Loucy (cell line): Measurements from ENCODE around the gene DYNC2H1.

Source experiments
- H2AFZ ChIP-seq: fragments of 200-600 bp; sonication (generic); 2 replicates; pipeline ENCODE4 v1.6.0; 2016; ENCODE audit warnings: antibody characterized with exemption, mild to moderate bottlenecking, low read length, moderate library complexity
- H3F3A ChIP-seq: fragments of 200-600 bp; 2 replicates; pipeline ENCODE4 v1.6.0; 2016; ENCODE audit warnings: antibody characterized with exemption, low read depth, mild to moderate bottlenecking
- H3K27me3 ChIP-seq: fragments of 200-600 bp; sonication (generic); 2 replicates; pipeline ENCODE4 v1.6.1; 2014; ENCODE audit warnings: low read length, mild to moderate bottlenecking; ENCODE audit not compliant: insufficient read depth, poor library complexity, severe bottlenecking
- H3K36me3 ChIP-seq: fragments of 200-600 bp; sonication (generic); 2 replicates; pipeline ENCODE4 v1.6.1; 2016; ENCODE audit warnings: low read length; ENCODE audit not compliant: insufficient read depth
- H3K4me1 ChIP-seq: fragments of 200-600 bp; sonication (generic); 2 replicates; pipeline ENCODE4 v1.5.1; 2014; ENCODE audit warnings: low read length, mild to moderate bottlenecking; ENCODE audit not compliant: insufficient read depth, poor library complexity, severe bottlenecking
- H3K4me2 ChIP-seq: fragments of 200-600 bp; sonication (generic); 2 replicates; pipeline ENCODE4 v1.6.0; 2014; ENCODE audit warnings: antibody characterized with exemption, low read length, low read depth, mild to moderate bottlenecking; ENCODE audit not compliant: poor library complexity, severe bottlenecking
- H3K4me3 ChIP-seq: fragments of 200-600 bp; sonication (generic); 2 replicates; pipeline ENCODE4 v1.5.1; 2014; ENCODE audit warnings: low read length, mild to moderate bottlenecking, mixed read lengths; ENCODE audit not compliant: poor library complexity, severe bottlenecking
- H3K79me2 ChIP-seq: fragments of 200-600 bp; sonication (generic); 2 replicates; pipeline ENCODE4 v1.6.1; 2014; ENCODE audit warnings: low read length; ENCODE audit not compliant: insufficient read depth
- H3K9ac ChIP-seq: fragments of 200-600 bp; sonication (generic); 2 replicates; pipeline ENCODE4 v1.6.0; 2014; ENCODE audit warnings: mild to moderate bottlenecking, low read depth, low read length, moderate library complexity; ENCODE audit not compliant: poor library complexity, severe bottlenecking
- H3K9me2 ChIP-seq: fragments of 200-600 bp; sonication (generic); replicated peaks from 2 replicates; pipeline ENCODE4 v1.6.1; 2016; ENCODE audit warnings: low read depth, low read length, mixed read lengths
- H3K9me3 ChIP-seq: fragments of 200-600 bp; sonication (generic); 2 replicates; pipeline ENCODE4 v1.6.1; 2014; ENCODE audit warnings: mild to moderate bottlenecking, antibody characterized with exemption, low read length, low read depth; ENCODE audit not compliant: insufficient read depth
- H4K20me1 ChIP-seq: fragments of 200-600 bp; sonication (generic); 2 replicates; pipeline ENCODE4 v1.6.0; 2014; ENCODE audit warnings: antibody characterized with exemption, low read length, mild to moderate bottlenecking; ENCODE audit not compliant: insufficient read depth, poor library complexity, severe bottlenecking
- EZH2phosphoT487 ChIP-seq: fragments of 200-600 bp; IDR thresholded peaks from 2 replicates; pipeline ENCODE4 v1.6.1; 2018; ENCODE audit warnings: antibody characterized with exemption, mild to moderate bottlenecking, moderate library complexity, borderline replicate concordance
- TF ChIP-seq, protein P1 (sequence below): fragments of 200-600 bp; sonication (generic); conservative IDR thresholded peaks from 2 replicates; pipeline ENCODE4 v1.5.1; 2014; ENCODE audit warnings: mild to moderate bottlenecking, antibody characterized with exemption, low read length

The DYNC2H1 gene

DNA sequence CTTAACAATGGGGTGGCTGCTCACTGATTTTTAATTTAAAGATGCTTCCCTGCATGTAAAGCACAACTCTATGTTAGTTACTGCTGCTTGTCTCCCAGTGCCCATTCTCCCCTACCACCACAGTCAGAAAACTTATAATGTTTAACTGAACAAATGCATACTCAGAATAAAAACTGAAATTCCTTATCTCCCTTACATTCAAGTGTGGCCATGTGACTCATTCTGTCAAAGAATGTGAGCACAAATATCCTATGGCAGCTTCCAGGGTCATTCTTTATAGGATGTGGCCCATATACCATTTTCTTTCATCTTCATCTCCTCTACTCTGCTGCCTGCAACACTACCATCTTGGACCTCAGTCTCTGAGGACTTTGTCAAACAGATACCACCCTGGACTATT is 374.8 kb downstream of the DYNC2H1 start:
- no peak overlapping the region for H3K4me3 ChIP-seq
- no peaks in the 10 kb centered on the region for H3K9me3 ChIP-seq
- TF ChIP-seq, protein P1, sequence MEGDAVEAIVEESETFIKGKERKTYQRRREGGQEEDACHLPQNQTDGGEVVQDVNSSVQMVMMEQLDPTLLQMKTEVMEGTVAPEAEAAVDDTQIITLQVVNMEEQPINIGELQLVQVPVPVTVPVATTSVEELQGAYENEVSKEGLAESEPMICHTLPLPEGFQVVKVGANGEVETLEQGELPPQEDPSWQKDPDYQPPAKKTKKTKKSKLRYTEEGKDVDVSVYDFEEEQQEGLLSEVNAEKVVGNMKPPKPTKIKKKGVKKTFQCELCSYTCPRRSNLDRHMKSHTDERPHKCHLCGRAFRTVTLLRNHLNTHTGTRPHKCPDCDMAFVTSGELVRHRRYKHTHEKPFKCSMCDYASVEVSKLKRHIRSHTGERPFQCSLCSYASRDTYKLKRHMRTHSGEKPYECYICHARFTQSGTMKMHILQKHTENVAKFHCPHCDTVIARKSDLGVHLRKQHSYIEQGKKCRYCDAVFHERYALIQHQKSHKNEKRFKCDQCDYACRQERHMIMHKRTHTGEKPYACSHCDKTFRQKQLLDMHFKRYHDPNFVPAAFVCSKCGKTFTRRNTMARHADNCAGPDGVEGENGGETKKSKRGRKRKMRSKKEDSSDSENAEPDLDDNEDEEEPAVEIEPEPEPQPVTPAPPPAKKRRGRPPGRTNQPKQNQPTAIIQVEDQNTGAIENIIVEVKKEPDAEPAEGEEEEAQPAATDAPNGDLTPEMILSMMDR, result no peak
- TF ChIP-seq EZH2phosphoT487, result no peak
- no peak overlapping the region for H3K9ac ChIP-seq
- no peaks in the 10 kb centered on the region for H3F3A ChIP-seq
- no peaks in the 10 kb centered on the region for H3K4me1 ChIP-seq
- no peak overlapping the region for H2AFZ ChIP-seq
- H3K9me2 ChIP-seq, result no peaks in the 10 kb centered on the region
- H4K20me1 ChIP-seq, result no peaks in the 10 kb centered on the region
- H3K36me3 ChIP-seq, result no peaks in the 10 kb centered on the region
- no peaks in the 10 kb centered on the region for H3K27me3 ChIP-seq
- no peak overlapping the region for H3K4me2 ChIP-seq
- no peaks in the 10 kb centered on the region for H3K79me2 ChIP-seq

DNA sequence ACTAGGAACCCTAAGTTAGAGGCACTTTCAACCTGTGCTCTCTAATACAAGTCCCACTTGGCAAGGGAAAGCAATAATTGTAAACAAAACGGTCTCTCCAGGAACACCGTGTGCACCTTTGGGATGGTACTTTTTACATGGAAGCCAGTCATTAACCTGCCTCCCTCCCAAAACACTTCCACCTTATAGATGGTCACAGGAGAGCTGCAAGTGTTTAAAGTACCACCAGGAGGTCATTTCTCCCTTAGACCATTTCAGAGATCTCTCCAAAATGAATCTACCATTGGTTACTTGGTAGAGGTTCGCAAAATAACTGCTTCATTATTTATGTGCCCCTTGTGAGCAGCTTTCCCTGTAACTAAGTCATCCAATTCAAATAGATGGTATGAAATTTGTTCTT is 375.3 kb downstream of the DYNC2H1 start:
- Histone ChIP-seq H3F3A (no peaks in the 10 kb centered on the region), H3K4me3 (no peak overlapping the region), H3K9me3 (no peaks in the 10 kb centered on the region), H3K79me2 (no peaks in the 10 kb centered on the region), H3K9me2 (no peaks in the 10 kb centered on the region), H3K4me2 (no peak overlapping the region), H3K27me3 (no peaks in the 10 kb centered on the region), H4K20me1 (no peaks in the 10 kb centered on the region), H3K4me1 (no peaks in the 10 kb centered on the region), H3K36me3 (no peaks in the 10 kb centered on the region), H3K9ac (no peak overlapping the region), H2AFZ (no peak overlapping the region)
- TF ChIP-seq EZH2phosphoT487, result no peak
- TF ChIP-seq, protein P1, result peak; percentile 22; the same call in 1 of the 2 replicates

DNA sequence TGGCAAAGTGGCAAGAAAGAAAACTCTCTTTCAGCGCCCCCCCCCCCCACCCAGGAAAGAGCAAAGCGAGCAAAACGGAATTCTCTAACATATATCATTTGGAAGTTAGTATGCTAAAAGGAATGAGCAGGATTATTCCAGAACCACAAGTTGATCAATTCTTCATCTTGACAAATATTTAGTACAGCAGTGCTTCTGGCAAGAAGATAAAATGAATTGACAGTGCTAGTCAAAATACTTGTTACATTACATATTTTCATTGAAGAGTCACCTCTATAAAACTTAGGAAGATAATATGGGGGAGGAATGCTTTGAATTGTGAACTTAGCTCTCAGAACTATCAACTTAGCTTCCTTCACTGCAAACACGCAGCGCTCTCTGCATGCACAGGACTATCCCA is 377.4 kb downstream of the DYNC2H1 start:
- H3K9me3 ChIP-seq, result peaks cover 7% of the 10 kb centered on the region; the same call in 1 of the 2 replicates
- no peak overlapping the region for H3K4me3 ChIP-seq
- H3F3A ChIP-seq, result no peaks in the 10 kb centered on the region
- H3K4me1 ChIP-seq, result no peaks in the 10 kb centered on the region
- no peak overlapping the region for H3K9ac ChIP-seq
- no peak overlapping the region for H3K4me2 ChIP-seq
- no peak overlapping the region for H2AFZ ChIP-seq
- H3K36me3 ChIP-seq, result no peaks in the 10 kb centered on the region
- no peaks in the 10 kb centered on the region for H4K20me1 ChIP-seq
- no peaks in the 10 kb centered on the region for H3K27me3 ChIP-seq
- H3K9me2 ChIP-seq, result no peaks in the 10 kb centered on the region
- no peak for TF ChIP-seq EZH2phosphoT487
- TF ChIP-seq, protein P1, result no peak
- H3K79me2 ChIP-seq, result no peaks in the 10 kb centered on the region
